Omental fat pad (tissue), 4 donors: ENCODE results near the gene RBMS3. TPM values are rescaled to one million over a fixed set of nuclear protein-coding genes. Genes with fewer than 3 reads are reported as not detected.

Experiments
- ATAC-seq: fragments of 150-250 bp; one replicate; pipeline ENCODE4 v1.9.1; 2016; ENCODE audit warnings: mild to moderate bottlenecking, moderate library complexity; ENCODE audit not compliant: low FRiP score
- DNase-seq: peaks from one replicate; pipeline ENCODE4 v3.0.0-alpha.2; 2019; ENCODE audit warnings: low spot score
- total RNA-seq, 4 donors: library from RNA; depleted of rRNA; stranded (reverse); fragments of >200 nt; gene quantifications; one replicate each; pipeline ENCODE4 v1.1.0, GENCODE V29; 2016
- TF ChIP-seq, protein P1 (sequence below), 3 donors: fragments of 450-650 bp; IDR thresholded peaks; one replicate each; pipeline ENCODE4 v1.5.1; 2016 to 2017; ENCODE audit warnings: antibody characterized with exemption in 3 of 3, mild to moderate bottlenecking in 3 of 3, moderate library complexity in 2 of 3

The RBMS3 gene
- total RNA-seq, 4 donors from 2014 or later, result 61.5 to 185 (median 120) TPM

DNA sequence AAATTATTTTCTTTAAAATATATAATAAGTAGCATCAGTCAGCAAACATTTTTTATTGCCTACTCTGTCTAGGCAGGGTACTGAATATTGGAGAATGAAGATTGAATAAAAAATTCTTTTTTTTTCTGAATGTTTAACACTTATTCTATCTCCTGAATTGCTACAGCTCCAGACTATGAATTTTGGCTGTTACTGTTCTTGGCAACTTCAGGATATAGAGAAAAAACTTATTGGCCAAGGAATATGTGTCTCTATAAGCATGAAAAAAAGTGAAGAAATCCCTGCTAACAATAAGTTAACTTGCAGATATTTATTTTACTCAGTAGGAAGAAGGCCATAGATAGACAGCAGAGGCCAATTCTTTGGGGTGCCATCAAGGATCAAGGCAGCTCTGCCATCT lies 309.6 kb downstream of the RBMS3 start:
- no peak for ATAC-seq
- TF ChIP-seq, protein P1, sequence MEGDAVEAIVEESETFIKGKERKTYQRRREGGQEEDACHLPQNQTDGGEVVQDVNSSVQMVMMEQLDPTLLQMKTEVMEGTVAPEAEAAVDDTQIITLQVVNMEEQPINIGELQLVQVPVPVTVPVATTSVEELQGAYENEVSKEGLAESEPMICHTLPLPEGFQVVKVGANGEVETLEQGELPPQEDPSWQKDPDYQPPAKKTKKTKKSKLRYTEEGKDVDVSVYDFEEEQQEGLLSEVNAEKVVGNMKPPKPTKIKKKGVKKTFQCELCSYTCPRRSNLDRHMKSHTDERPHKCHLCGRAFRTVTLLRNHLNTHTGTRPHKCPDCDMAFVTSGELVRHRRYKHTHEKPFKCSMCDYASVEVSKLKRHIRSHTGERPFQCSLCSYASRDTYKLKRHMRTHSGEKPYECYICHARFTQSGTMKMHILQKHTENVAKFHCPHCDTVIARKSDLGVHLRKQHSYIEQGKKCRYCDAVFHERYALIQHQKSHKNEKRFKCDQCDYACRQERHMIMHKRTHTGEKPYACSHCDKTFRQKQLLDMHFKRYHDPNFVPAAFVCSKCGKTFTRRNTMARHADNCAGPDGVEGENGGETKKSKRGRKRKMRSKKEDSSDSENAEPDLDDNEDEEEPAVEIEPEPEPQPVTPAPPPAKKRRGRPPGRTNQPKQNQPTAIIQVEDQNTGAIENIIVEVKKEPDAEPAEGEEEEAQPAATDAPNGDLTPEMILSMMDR (IDR thresholded peaks at IDR 0.05), result no peak

DNA sequence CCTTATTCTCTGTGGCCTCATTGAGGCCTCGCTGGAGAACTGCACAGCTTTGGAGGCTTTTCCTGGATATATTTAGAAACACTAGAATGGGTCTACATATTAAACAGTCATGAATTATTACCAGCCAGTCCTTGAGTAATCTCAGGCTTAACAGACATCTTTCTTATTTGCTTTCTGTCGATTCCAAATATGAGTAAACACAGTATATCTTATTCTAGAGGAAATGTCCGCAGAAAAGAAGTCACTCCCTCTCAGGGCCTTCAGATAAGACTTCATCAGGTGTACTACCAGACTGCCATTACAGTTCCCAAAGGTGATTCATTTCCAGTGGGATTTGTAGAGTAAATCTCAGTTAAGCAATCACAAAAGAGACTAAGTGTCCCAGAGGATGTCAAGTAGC lies 310.7 kb downstream of the RBMS3 start:
- ATAC-seq, result no peak

More for the DNA sequence above, 309.6 kb downstream of the RBMS3 start:
- DNase-seq, result no peak

DNA sequence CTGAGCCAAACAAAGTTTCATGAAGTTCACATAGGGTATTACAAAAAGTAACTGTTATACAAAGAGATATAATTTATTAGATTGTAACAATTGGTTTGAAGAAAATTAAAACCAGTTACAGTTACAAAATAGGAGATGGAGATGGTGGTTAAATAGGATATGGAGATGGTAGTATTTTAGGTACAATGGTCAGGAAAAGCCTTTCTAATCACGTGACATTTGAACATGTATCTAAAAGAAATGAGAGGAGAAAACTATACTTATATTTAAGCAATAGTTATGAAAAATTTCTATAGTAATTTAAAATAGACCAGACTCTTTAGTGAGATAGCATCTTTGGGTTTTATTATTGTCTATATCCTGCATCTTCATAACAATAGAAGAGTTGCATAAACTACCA lies 312.9 kb downstream of the RBMS3 start:
- DNase-seq (no peak), ATAC-seq (no peak)
- TF ChIP-seq, protein P1 (IDR thresholded peaks at IDR 0.05), result no peak

More for the DNA sequence above, 310.7 kb downstream of the RBMS3 start:
- DNase-seq, result no peak
- TF ChIP-seq, protein P1 (IDR thresholded peaks at IDR 0.05), result no peak

DNA sequence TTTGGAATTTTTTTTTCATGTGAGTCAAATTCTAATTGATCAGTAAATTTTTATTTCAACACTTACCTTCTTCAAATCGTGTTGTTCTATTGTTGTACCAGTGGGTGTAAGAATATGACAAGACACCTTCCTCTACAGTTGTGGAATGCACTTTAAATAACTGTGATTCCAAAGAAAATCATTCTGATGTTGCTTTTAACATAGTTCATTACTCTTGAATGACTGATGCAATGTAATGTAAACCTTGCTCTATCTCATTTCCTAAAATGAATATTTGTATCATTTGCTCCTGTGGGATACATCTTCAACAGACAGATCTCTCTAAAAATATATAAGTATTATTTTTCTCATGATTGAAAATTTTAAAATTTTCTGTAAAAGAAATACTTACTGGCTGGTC lies 313.4 kb downstream of the RBMS3 start:
- DNase-seq, result no peak
- TF ChIP-seq, protein P1 (IDR thresholded peaks at IDR 0.05), result no peak
- ATAC-seq, result no peak

DNA sequence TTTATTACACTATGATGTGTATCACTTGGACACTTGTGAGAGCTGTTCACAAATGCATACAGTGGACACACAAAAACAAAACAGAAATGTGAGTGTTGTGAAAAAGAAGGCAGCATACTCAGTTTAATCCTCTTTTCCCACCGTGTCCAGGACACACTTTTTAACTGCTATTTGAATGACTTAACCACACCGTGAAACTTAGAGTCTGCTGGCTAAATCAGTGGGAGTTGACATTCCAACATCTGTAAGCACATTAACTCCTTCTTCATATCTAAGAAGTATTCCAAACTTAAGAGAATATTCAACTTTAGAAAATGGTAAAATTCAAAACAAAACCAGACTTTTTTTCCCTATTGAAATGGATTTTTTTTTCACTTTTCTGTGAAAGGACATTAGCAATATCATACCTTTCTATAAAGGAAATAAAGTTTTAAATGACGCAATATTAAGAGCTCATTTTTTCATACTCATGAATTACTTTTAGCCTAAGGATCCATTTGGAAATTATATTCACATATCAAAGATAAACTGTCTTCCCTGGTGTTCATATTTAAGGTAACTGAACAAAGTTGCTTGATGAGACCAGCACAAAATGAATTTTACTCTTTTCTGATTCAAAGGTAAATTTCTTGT lies 316.6 kb downstream of the RBMS3 start:
- TF ChIP-seq, protein P1 (IDR thresholded peaks at IDR 0.05), result no peak
- ATAC-seq, result no peak
- no peak for DNase-seq

DNA sequence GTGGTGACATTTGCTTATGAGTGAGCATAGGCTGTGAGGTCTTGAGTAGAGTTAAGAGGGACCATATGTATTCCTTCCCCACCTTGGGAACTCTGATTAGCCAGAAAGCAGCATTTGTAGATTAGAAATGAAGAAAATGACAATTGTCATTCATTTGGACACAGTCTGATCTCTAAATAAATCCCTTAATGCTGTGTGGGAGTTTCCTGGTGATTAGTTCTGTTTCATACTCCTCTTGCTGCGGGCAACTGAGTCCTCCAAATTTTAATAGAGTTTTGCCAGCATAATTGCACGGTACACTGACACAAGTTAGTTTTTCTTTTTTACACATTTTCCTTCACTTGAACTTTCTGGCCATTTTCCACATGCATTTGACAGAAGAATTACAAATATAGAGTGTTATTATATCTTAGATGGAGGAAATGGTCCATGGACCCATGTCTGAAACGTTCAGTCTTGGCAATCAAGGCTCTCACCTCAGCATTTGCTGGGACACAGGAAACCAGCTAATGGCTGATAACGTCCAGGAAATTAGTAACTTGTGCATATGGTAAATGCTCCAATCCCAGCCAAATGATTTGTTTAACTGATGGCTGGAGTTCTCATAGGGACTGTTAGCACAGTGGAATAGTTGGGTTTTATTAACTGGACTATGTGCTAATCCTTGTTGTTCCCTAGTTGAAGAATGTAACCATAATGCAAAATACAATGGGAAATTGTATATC lies 321.2 kb downstream of the RBMS3 start:
- ATAC-seq (no peak), DNase-seq (no peak)
- TF ChIP-seq, protein P1 (IDR thresholded peaks at IDR 0.05), result no peak

DNA sequence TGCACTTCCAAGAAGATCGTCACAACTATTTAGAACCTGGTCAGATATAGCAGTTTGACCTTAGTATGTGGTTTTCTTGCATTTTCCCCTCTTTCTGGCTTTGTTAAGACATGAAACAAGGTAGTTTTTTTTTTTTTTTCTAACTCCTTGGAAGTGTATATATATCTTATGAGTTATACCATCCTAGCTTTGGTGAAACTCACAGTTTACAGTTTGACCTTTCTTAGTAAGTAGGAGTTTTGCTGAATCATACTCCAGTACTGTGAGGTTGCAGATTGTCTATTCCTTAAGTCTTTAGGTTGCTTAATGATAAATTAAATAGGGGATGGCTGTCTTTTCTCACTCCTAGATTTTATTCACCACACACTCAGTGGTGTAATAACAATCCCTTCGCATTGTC lies 325.0 kb downstream of the RBMS3 start:
- ATAC-seq (peak; percentile 66), DNase-seq (no peak)
- TF ChIP-seq, protein P1 (IDR thresholded peaks at IDR 0.05), result no peak
